B cell (primary cell): ENCODE measurements around the gene CNOT1. TPM values are rescaled to one million over a fixed set of nuclear protein-coding genes. Genes with fewer than 3 reads are reported as not detected.

Source experiments
- ATAC-seq: fragments of 200-7000 bp; cut with Tn5 transposase; one replicate; pipeline ENCODE4 v1.10.0; 2021; ENCODE audit warnings: low read depth, mild to moderate bottlenecking, moderate number of reproducible peaks, moderate library complexity
- CTCF ChIA-PET: fragments of 350-600 bp; sonication (Branson Sonifier 250); formaldehyde crosslinking; loops from one replicate; lab custom pipeline; 2021; ENCODE audit warnings: antibody characterized with exemption, inconsistent platforms; lab: Charles Lee
- POLR2A ChIA-PET: fragments of 350-600 bp; sonication (Branson Sonifier 250); formaldehyde crosslinking; loops from one replicate; lab custom pipeline; 2021; ENCODE audit warnings: antibody characterized with exemption; lab: Charles Lee
- DNase-seq: peaks from one replicate; pipeline ENCODE4 v3.0.0; 2013
- H2AFZ ChIP-seq: 2 replicates; pipeline ENCODE4 v1.6.1; 2012; ENCODE audit warnings: mild to moderate bottlenecking, low read depth, low read length; ENCODE audit not compliant: insufficient read depth, poor library complexity, severe bottlenecking
- H3K27ac ChIP-seq, 2 donors: 1 replicate in 1 of 2; 2 replicates in 1 of 2; pipeline ENCODE4 v1.5.1; 2012 to 2013; ENCODE audit warnings: low read length in 2 of 2, mild to moderate bottlenecking in 2 of 2, moderate library complexity in 1 of 2
- H3K27me3 ChIP-seq, 4 experiments: fragments of 200-600 bp in 1 of 4; sonication (generic) in 1 of 4; replicated peaks in 1 of 4; 1 replicate in 2 of 4; 2 replicates in 2 of 4; pipeline versions ENCODE4 v1.6.1 to v1.7.0; 2013 to 2016; ENCODE audit warnings: low read length in 3 of 4, mild to moderate bottlenecking in 2 of 4, mixed read lengths in 1 of 4, moderate library complexity in 1 of 4; ENCODE audit not compliant: insufficient read depth in 4 of 4, control insufficient read depth in 3 of 4; ENCODE audit errors: control extremely low read depth in 1 of 4
- H3K36me3 ChIP-seq, 2 experiments: replicated peaks in 1 of 2; 1 replicate in 1 of 2; 2 replicates in 1 of 2; pipeline versions ENCODE4 v1.6.1 to v1.7.1; 2013; ENCODE audit warnings: low read length in 1 of 2; ENCODE audit not compliant: insufficient read depth in 2 of 2, control insufficient read depth in 1 of 2; ENCODE audit errors: control extremely low read depth in 1 of 2, extremely low read depth in 1 of 2
- H3K4me1 ChIP-seq, 2 donors: fragments of 200-600 bp in 1 of 2; sonication (generic) in 1 of 2; 1 replicate in 1 of 2; 2 replicates in 1 of 2; pipeline versions ENCODE4 v1.5.1 to v1.6.1; 2013 to 2017; ENCODE audit warnings: low read length in 2 of 2; ENCODE audit not compliant: control insufficient read depth in 2 of 2, insufficient read depth in 2 of 2
- H3K4me2 ChIP-seq: replicated peaks from 2 replicates; pipeline ENCODE3; 2012; ENCODE audit warnings: mild to moderate bottlenecking, low read depth, low read length; ENCODE audit not compliant: poor library complexity, severe bottlenecking
- H3K4me3 ChIP-seq, 5 experiments: fragments of 200-600 bp in 1 of 5; sonication (generic) in 1 of 5; 1 replicate in 3 of 5; 2 replicates in 2 of 5; pipeline versions ENCODE4 v1.5.1 to v1.7.0; 2011 to 2016; ENCODE audit warnings: low read length in 4 of 5, mild to moderate bottlenecking in 4 of 5, low read depth in 2 of 5, control low read depth in 1 of 5, moderate library complexity in 1 of 5; ENCODE audit not compliant: insufficient read depth in 1 of 5; ENCODE audit errors: control extremely low read depth in 1 of 5, extremely low read depth in 1 of 5
- H3K79me2 ChIP-seq: fragments of 200-600 bp; sonication (generic); one replicate; pipeline ENCODE4 v1.6.0; 2016; ENCODE audit warnings: low read length; ENCODE audit not compliant: control insufficient read depth, insufficient read depth
- H3K9ac ChIP-seq: fragments of 200-600 bp; sonication (generic); 2 replicates; pipeline ENCODE4 v1.6.1; 2017; ENCODE audit warnings: mild to moderate bottlenecking, low read length, moderate library complexity
- H3K9me3 ChIP-seq, 3 donors: one replicate each; pipeline versions ENCODE4 v1.6.1 to v1.7.1; 2013; ENCODE audit warnings: low read length in 2 of 3; ENCODE audit not compliant: control insufficient read depth in 2 of 3, insufficient read depth in 1 of 3; ENCODE audit errors: control extremely low read depth in 1 of 3
- H4K20me1 ChIP-seq: 2 replicates; pipeline ENCODE4 v1.6.0; 2012; ENCODE audit warnings: mild to moderate bottlenecking, low read length; ENCODE audit not compliant: insufficient read depth, control insufficient read depth, poor library complexity, severe bottlenecking
- H3K27ac Mint-ChIP-seq: one replicate; pipeline ENCODE4 v1.8.0; 2021; ENCODE audit warnings: mixed read lengths
- H3K27me3 Mint-ChIP-seq: one replicate; pipeline ENCODE4 v1.8.0; 2021; ENCODE audit warnings: mixed read lengths
- H3K4me1 Mint-ChIP-seq: one replicate; pipeline ENCODE4 v1.8.0; 2021; ENCODE audit warnings: mixed read lengths
- H3K4me3 Mint-ChIP-seq: one replicate; pipeline ENCODE4 v1.8.0; 2021; ENCODE audit warnings: mixed read lengths
- H3K9me3 Mint-ChIP-seq: one replicate; pipeline ENCODE4 v1.8.0; 2022; ENCODE audit warnings: mixed read lengths; ENCODE audit not compliant: insufficient read depth
- EZH2 ChIP-seq: IDR thresholded peaks from 2 replicates; pipeline ENCODE4 v1.6.1; 2012; ENCODE audit warnings: borderline replicate concordance, low read depth, mild to moderate bottlenecking, moderate library complexity, low read length; ENCODE audit not compliant: insufficient read depth, poor library complexity, severe bottlenecking
- WGBS: methylation state at CpG from one replicate; pipeline ENCODE4 v1.1.5; 2013; ENCODE audit warnings: missing lambda C conversion rate; ENCODE audit not compliant: insufficient coverage; 5-methylcytosine and 5-hydroxymethylcytosine counted together
- intact Hi-C: fragments of 100-400 bp; cut with micrococcal nuclease; formaldehyde crosslinking; loops from one replicate; pipeline ENCODE4 v1.10.0; 2022
- polyA plus RNA-seq: library from polyadenylated mRNA; depleted of rRNA; stranded (reverse); fragments of >200 nt; gene quantifications from 2 replicates; pipeline ENCODE4 v1.2.3, GENCODE V29; 2012
- total RNA-seq, 2 donors: library from RNA; stranded (reverse); fragments of 120-200 nt in 1 of 2; gene quantifications; 1 replicate in 1 of 2; 2 replicates in 1 of 2; pipeline versions ENCODE4 v1.2.3 to v1.2.4, GENCODE V29; 2013 to 2022
- TF ChIP-seq, protein P1 (sequence below): fragments of 200-600 bp; IDR thresholded peaks from one replicate; pipeline ENCODE4 v1.8.0; 2022; ENCODE audit warnings: antibody characterized with exemption, mild to moderate bottlenecking

Gene CNOT1
- total and polyA plus RNA-seq, 2 donors (not counting 1 experiment from before 2014, with no cell fraction given), result 211 to 268 TPM

DNA sequence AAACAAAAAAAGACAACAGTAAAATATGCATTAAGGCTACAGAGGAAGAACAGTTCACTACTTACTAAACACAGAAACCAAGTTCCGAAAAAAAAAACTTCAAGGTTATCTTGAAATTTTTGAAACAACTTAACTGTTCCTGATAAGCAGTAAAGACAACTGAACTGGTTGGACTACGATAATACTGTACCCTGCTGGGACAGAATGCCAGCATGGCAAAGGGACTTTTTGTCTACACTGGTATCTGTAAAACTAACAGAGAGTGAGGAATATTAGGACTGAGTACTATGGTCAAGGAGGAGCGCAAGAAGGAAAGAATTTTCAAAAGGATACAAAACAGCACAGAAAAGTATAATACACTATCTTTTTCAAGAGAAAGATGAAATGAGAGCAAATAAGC is 94.5 kb downstream of the CNOT1 start:
- no peak overlapping the region for H3K27ac ChIP-seq
- Mint-ChIP-seq H3K27me3 (no peaks in the 10 kb centered on the region), H3K27ac (no peak overlapping the region), H3K9me3 (no peaks in the 10 kb centered on the region), H3K4me1 (no peaks in the 10 kb centered on the region), H3K4me3 (no peak overlapping the region)
- CTCF ChIA-PET, result no interaction called here
- ATAC-seq, result no peak
- H3K9me3 ChIP-seq, result no peaks in the 10 kb centered on the region
- peaks cover 9% of the 10 kb centered on the region for H3K79me2 ChIP-seq
- H4K20me1 ChIP-seq, result peaks cover 12% of the 10 kb centered on the region
- WGBS, result 100% methylated on average over 1 of the region's 3 CpGs
- H3K36me3 ChIP-seq, result peaks cover 27 to 89% of the 10 kb centered on the region in 2 experiments
- DNase-seq, result no peak
- intact Hi-C loops, result no loop called here
- no peak overlapping the region for H2AFZ ChIP-seq
- TF ChIP-seq, protein P1, sequence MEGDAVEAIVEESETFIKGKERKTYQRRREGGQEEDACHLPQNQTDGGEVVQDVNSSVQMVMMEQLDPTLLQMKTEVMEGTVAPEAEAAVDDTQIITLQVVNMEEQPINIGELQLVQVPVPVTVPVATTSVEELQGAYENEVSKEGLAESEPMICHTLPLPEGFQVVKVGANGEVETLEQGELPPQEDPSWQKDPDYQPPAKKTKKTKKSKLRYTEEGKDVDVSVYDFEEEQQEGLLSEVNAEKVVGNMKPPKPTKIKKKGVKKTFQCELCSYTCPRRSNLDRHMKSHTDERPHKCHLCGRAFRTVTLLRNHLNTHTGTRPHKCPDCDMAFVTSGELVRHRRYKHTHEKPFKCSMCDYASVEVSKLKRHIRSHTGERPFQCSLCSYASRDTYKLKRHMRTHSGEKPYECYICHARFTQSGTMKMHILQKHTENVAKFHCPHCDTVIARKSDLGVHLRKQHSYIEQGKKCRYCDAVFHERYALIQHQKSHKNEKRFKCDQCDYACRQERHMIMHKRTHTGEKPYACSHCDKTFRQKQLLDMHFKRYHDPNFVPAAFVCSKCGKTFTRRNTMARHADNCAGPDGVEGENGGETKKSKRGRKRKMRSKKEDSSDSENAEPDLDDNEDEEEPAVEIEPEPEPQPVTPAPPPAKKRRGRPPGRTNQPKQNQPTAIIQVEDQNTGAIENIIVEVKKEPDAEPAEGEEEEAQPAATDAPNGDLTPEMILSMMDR, result no peak
- TF ChIP-seq EZH2, result no peak
- no peaks in the 10 kb centered on the region for H3K4me1 ChIP-seq
- no peak overlapping the region for H3K9ac ChIP-seq
- POLR2A ChIA-PET, result no interaction called here
- no peak overlapping the region for H3K4me3 ChIP-seq
- no peaks in the 10 kb centered on the region for H3K27me3 ChIP-seq
- no peak overlapping the region for H3K4me2 ChIP-seq

DNA sequence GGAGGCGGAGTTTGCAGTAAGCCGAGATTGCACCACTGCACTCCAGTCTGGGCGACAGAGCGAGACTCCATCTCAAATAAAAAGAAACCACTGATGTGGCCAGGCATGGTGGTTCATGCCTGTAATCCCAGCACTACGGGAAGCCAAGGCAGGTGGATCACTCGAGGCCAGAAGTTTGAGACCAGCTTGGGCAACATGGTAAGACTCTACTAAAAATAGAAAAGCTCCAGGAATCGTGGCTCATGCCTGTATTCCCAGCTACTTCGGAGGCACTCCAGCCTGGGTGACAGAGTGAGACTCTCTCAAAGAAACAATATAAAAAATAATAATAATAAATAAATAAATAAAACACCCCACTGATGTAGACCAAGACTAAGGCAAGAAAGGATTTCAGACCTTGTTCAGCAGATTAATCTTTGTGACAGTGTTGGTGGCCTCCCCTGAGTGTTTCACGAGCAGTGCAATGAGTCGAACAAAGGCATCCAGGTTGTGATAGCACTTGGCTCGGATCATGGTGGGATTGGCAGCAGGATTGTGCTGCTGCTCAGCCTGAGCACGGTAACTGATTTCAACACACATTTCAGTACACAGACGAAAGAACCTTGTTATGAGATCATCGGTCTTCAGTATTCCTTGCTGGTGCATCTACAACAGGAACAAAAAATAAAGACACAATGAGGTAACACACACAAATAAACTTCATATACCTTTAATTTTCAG is 95.7 kb downstream of the CNOT1 start:
- Histone ChIP-seq H3K4me1 (no peaks in the 10 kb centered on the region), H3K4me3 (no peak overlapping the region), H4K20me1 (peaks cover 5% of the 10 kb centered on the region), H3K27me3 (no peaks in the 10 kb centered on the region), H3K9ac (no peak overlapping the region), H2AFZ (no peak overlapping the region), H3K4me2 (no peak overlapping the region), H3K9me3 (no peaks in the 10 kb centered on the region), H3K27ac (no peak overlapping the region), H3K79me2 (peaks cover 3% of the 10 kb centered on the region), H3K36me3 (peaks cover 28 to 89% of the 10 kb centered on the region in 2 experiments)
- ChIA-PET CTCF (no interaction called here), POLR2A (no interaction called here)
- H3K4me3 Mint-ChIP-seq, result no peak overlapping the region
- intact Hi-C loops, result no loop called here
- TF ChIP-seq, protein P1, result no peak
- TF ChIP-seq EZH2, result no peak
- peak overlapping the region; percentile 22 for H3K27ac Mint-ChIP-seq
- no peaks in the 10 kb centered on the region for H3K27me3 Mint-ChIP-seq
- DNase-seq (no peak), ATAC-seq (no peak)
- WGBS, result 100% methylated on average over 9 of the region's 14 CpGs
- no peaks in the 10 kb centered on the region for H3K9me3 Mint-ChIP-seq
- H3K4me1 Mint-ChIP-seq, result no peaks in the 10 kb centered on the region
